HPDE6-E6E7 (cell line): ENCODE measurements around the gene SEPTIN14.
"Not testable (repeated sequence)": the region's sequence is repeated elsewhere in the genome, so short reads cannot be mapped to it uniquely, and the experiment has no call there.

ENCODE experiments used
- DNase-seq: peaks from one replicate; pipeline ENCODE4 v3.0.0; 2011; ENCODE audit warnings: missing footprints; ENCODE audit errors: extremely low spot score

Gene SEPTIN14

DNA sequence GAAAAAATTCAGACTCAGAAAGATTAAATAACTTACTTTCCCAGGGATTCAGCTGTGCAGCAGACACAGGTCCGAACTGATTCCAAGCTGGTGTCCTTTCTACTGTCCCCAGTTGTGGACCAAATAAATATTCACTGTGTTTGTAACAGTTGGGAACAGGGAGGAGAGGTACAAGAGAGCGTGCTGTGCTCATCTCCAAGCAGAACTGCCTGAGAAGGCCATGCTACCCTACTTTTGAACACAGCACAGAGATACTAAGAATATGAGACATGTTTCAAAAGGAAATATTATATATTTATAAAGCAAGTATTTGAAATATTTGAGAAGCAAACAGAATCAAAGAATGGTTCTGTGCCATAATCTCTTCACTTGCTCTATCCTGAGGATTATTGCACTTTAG, at the start of gene SEPTIN14:
SEPTIN14 (minus strand) TSS at position 101 of the 400 bp plus-strand sequence. CDS start 756 bp downstream, outside the sequence.
- DNase-seq = not testable (repeated sequence)

DNA sequence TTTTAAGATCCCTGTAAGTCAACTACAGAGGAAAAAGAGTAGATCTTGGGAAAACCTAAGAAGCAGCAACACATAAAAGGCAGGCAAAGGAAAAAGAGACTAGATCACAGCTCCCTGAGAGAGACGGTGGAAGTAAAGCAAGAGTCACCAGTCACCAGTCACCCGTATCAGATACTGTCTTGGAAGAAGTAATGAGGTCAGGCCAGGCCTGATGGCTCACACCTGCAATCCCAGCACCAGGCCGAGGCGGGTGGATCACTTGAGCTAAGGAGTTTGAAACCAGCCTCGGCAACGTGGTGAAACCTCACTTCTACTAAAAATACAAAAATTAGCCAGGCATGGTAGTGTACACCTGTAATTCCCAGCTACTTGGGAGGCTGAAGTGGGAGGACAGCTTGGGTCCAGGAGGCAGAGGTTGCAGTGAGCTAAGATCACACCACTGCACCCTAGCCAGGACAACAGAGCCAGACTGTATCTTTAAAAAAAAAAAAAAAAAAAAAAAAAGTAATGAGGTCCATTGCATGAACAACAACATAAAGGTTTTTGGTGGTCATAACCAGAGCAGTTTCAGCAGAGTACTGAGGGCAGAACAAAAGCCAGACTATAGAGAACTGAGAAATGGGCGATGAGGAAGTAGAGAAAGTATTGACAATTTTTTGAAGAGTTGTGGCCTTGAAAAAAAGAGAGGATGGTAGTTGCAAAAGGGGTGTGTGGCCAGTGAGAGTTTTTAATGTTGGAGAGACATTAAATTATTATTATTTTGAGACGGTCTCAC, 41.6 kb upstream of the SEPTIN14 start:
- DNase-seq = no peak

GRCh38 chr7:55901059-55901458, 38.5 kb upstream of the SEPTIN14 start:
- DNase-seq = not testable (repeated sequence)

DNA sequence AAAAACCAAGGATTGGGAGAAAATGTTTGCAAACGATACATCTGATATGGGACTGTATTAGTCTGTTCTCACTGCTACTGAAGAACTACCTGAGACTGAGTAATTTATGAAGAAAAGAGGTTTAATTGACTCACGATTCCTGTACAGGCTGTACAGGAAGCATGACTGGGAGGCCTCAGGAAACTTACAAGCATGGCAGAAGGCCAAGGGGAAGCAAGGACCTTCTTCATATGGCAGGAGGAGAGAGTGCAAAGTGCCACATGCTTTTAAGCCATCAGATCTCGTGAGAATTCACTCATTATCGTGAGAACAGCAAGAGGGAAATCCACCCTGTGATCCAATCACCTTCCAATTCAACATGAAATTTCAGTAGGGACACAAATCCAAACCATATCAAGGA, 35.7 kb upstream of the SEPTIN14 start:
- no peak for DNase-seq

- DNase-seq = no peak
Measured at GRCh38 chr7:55895021-55895420, 32.5 kb upstream of the SEPTIN14 start.

- DNase-seq = no peak
Measured at GRCh38 chr7:55893940-55894339, 31.4 kb upstream of the SEPTIN14 start.

DNA sequence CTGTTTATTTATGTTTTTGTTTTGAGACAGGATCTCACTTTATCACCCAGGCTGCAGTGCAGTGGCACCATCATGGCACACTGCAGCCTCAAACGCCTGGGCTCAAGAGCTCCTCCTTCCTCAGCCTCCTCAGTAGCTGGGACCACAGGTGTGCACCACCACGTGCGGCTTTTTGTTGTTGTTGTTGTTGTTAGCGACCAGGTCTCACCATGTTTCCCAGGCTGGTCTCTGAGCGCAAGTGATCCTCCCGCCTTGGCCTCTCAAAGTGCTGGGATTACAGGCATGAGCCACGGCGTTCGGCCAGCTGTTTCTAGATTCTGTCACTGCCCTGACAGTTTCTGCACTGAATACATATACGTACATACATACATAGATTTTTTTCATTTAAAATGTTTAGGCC, 25.8 kb upstream of the SEPTIN14 start:
- not testable (repeated sequence) for DNase-seq

DNA sequence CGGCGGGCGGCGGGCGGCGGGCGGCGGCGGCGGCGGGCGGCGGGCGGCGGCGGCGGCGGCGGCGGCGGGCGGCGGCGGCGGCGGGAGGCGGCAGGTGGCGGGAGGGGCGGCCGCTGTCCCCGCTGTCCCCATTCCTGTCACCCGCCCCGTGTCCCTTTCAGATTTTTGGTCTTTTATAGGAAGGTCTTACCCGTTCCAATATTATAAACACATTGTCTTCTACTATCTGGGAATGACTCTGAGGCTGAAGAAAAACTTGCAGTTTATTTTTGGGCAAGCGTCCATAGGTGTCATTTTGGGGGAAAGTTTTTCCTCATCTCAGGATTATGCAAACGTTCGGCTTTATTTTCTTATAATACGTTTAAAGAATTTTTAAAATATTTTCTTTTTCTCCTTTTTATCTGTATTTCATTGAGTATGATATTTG, 25.3 kb upstream of the SEPTIN14 start:
- no peak for DNase-seq

- no peak for DNase-seq
Measured at GRCh38 chr7:55884321-55884720, 21.8 kb upstream of the SEPTIN14 start.

DNA sequence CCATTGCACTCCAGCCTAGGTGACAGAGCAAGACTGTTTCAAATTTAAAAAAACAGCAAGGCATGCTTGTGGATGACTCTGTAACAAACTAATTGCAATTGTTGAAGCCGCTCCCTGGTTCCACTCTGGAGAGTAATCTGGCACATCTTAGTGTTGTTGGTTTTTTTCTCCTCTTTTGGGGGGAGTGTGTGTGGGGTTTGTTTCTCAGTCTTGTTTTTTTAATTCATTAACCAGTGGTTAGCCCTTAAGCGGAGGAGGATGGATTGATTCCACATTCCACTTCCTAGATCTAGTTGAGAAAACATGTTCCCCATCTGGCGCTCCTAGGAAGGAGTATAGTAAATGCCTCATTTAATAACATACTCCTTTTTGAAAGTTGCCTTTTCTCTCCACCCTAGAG, 16.1 kb upstream of the SEPTIN14 start:
- no peak for DNase-seq

DNA sequence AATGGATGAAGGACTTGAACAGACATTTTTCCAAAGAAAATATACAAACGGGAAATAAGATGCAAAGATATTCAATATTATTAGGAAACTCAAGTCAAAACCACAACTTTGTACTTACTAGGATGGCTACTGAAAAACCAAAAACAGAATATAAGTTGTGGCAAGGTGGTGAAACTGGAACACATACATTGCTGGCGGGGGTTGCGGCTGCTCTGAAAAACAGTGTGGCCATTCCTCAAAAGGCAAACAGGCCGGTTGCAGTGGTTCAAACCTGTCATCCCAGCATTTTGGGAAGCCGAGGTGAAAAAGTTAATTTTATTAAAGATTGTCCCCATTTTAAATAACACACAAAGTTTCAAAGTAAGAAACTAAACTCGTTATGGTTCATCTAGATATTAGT, 14.8 kb upstream of the SEPTIN14 start:
- DNase-seq = no peak

- DNase-seq = no peak
Measured at GRCh38 chr7:55873765-55874164, 11.2 kb upstream of the SEPTIN14 start.

DNA sequence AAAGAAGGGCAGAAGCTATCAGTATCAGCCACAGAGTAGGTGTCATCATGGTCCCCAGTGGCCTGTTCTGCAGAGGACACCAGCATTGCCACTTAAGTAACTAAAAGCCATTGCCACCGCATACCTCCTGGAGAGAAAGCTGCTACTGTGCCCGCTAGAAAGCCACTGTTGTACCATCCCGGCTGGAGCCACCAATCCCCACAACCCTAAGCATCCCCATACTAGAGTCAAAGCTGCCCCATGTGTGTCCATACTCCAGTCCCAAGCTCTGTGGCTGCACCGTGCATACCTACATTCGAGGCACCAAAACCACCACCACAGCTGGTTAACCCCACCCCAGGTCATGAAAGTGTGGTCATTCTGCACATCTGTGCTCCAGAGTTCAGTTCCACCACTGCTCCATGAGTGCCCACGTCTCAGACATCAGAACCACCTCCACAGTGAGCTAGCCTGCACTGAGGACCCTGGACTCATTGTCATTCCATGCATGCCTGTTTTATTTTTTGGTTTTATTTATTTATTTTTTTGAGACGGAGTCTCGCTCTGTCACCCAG, 9.5 kb upstream of the SEPTIN14 start:
- DNase-seq = no peak

GRCh38 chr7:55868989-55869388, 6.4 kb upstream of the SEPTIN14 start:
- DNase-seq = not testable (repeated sequence)

- DNase-seq = not testable (repeated sequence)
Measured at GRCh38 chr7:55845164-55845563, 17.4 kb downstream of the SEPTIN14 start.

GRCh38 chr7:55838595-55838994, 24.0 kb downstream of the SEPTIN14 start:
- no peak for DNase-seq

DNA sequence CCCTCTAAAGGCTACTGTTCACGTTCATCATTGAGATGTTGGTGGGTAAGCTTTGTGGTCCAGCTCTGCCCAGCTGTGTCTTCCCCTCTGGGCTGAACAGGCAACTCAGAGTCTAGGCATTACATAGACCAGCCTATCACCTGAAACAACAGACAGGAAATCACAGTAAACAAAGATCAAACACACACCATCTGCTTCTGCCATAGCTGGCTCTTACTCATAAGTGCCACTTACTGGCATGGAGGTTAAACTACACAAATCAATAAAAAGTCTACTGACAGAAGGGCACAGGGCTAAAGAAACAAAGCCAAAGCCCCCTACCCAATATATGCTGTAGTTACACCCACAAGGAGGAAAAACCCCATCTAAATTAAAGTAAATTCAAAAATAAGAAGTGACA, 35.0 kb downstream of the SEPTIN14 start:
- no peak for DNase-seq

- DNase-seq = no peak
Measured at GRCh38 chr7:55818686-55819085, 43.9 kb downstream of the SEPTIN14 start.

GRCh38 chr7:55797260-55797659, 65.3 kb downstream of the SEPTIN14 start:
- DNase-seq = not testable (repeated sequence)

GRCh38 chr7:55794527-55794926, 68.0 kb downstream of the SEPTIN14 start:
- peak; percentile 36 for DNase-seq

- DNase-seq = no peak
Measured at GRCh38 chr7:55792048-55792447, 70.5 kb downstream of the SEPTIN14 start.

GRCh38 chr7:55787796-55788195, 74.8 kb downstream of the SEPTIN14 start:
- DNase-seq = no peak

GRCh38 chr7:55786901-55787300, 75.7 kb downstream of the SEPTIN14 start:
- no peak for DNase-seq
